Cardiac fibroblast (primary cell): ENCODE results near the gene SMAD5.

ENCODE experiments used
- DNase-seq, 2 donors: peaks; one replicate each; pipeline versions ENCODE4 v3.0.0 to v3.0.0-alpha.2; 2010; ENCODE audit warnings: low read depth in 2 of 2
- H3K4me3 ChIP-seq, 2 donors: replicated peaks in 1 of 2; 1 replicate in 1 of 2; 2 replicates in 1 of 2; pipeline ENCODE4 v1.5.1; 2011; ENCODE audit warnings: low read depth in 2 of 2, low read length in 2 of 2, mild to moderate bottlenecking in 2 of 2, moderate library complexity in 1 of 2
- TF ChIP-seq, protein P1 (sequence below): IDR thresholded peaks from one replicate; pipeline ENCODE4 v1.5.1; 2011; ENCODE audit warnings: low read depth, mild to moderate bottlenecking, low read length, inconsistent platforms

SMAD5 gene

DNA sequence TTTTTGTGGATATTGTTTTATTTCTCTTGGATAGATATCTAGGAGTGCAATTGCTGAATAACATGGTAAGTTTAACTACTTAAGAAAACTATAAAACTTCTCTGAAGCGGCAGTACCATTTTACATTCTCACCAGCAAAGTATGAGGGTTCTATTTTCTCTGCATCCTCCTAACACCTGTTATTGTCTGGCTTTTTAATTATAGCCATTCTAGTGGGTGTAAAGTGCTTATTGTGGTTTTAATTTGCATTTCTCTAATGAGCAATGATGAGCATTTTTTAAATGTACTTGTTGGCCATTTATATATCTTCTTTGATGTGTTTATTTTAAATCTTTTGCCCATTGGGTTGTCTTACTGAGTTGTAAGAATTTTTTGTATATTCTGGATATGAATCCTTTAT, 31.6 kb downstream of the SMAD5 start:
- no peak for DNase-seq
- no peak overlapping the region for H3K4me3 ChIP-seq
- TF ChIP-seq, protein P1, sequence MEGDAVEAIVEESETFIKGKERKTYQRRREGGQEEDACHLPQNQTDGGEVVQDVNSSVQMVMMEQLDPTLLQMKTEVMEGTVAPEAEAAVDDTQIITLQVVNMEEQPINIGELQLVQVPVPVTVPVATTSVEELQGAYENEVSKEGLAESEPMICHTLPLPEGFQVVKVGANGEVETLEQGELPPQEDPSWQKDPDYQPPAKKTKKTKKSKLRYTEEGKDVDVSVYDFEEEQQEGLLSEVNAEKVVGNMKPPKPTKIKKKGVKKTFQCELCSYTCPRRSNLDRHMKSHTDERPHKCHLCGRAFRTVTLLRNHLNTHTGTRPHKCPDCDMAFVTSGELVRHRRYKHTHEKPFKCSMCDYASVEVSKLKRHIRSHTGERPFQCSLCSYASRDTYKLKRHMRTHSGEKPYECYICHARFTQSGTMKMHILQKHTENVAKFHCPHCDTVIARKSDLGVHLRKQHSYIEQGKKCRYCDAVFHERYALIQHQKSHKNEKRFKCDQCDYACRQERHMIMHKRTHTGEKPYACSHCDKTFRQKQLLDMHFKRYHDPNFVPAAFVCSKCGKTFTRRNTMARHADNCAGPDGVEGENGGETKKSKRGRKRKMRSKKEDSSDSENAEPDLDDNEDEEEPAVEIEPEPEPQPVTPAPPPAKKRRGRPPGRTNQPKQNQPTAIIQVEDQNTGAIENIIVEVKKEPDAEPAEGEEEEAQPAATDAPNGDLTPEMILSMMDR = no peak

DNA sequence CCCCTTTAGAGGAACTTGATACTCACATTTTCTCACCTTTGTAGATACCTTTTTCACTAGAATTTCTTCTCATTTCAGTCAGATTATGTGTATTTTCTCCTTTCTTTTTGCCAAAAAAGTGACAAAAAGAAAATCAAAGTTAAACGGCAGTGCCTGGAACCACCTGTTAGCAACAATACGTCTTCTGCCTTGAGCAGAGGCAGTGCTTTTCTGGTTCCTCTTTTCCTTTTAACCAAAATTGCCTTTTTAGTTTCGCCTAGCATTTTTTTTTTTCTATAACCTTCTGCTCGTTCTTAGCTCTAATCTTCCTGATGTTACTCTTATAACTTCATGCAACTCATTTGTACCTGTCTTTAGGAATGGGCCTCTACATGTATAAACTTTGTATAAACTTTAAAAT, 34.3 kb downstream of the SMAD5 start:
- DNase-seq = no peak
- no peak overlapping the region for H3K4me3 ChIP-seq
- TF ChIP-seq, protein P1 = no peak

DNA sequence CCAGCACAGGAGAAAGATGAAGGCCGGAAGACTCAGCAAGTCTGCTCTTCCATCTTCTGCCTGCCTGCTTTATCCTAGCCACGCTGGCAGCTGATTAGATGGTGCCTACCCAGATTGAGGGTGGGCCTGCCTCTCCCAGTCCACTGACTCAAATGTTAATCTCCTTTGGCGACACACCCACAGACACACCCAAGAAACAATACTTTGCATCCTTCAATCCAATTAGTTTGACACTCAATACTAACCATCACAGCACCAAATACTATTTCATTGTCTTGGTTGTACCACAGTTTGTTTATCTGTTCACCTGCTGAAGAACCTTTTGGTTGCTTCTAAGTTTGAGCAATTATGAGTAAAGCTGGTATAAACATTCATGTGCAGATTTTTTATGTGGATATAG, 36.6 kb downstream of the SMAD5 start:
- H3K4me3 ChIP-seq = no peak overlapping the region
- TF ChIP-seq, protein P1 = no peak
- DNase-seq = no peak

DNA sequence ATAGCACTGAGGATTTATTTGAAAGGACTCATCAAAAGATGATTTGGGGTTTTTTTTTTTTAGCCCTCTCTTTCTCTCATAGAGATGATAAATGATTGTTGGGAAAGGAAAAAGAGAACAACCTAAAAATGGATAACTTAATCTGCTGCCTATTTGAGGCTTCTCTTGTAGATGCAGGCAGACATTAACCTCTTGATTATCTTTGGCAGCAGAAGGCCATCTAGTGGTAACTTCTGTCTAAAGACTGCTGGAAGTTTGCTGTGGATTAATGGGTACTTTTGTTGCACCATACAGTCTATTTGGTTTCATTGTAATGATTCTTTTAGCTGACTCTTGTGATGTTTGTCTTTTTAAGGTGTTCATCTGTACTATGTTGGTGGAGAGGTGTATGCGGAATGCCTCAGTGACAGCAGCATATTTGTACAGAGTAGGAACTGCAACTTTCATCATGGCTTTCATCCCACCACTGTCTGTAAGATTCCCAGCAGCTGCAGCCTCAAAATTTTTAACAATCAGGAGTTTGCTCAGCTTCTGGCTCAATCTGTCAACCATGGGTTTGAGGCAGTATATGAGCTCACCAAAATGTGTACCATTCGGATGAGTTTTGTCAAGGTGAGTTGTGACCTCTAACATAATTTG, 41.5 kb downstream of the SMAD5 start:
- no peak overlapping the region for H3K4me3 ChIP-seq
- peak; percentile 72 to 81 for DNase-seq
- TF ChIP-seq, protein P1 = peak; percentile 68

DNA sequence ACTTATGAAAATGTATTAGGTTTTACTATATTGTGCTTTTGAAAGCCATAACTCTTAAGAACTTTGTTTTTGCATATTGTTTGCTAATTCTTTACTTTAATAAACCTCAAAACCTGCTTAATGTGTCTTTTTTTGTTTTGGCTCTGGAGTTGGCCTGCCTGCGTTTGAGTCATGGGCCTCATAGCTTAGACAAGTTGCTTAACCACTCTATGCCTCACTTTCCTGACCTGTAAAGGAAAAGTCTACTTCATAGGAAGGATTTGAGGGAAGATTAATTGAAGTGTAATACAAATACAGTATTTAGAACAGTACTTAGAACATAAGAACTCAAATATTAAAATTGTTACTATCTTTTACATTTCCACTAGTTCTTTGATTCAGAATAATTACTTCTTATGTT, 50.0 kb downstream of the SMAD5 start:
- TF ChIP-seq, protein P1 = no peak
- H3K4me3 ChIP-seq = no peak overlapping the region
- peak; percentile 22 to 59 for DNase-seq

DNA sequence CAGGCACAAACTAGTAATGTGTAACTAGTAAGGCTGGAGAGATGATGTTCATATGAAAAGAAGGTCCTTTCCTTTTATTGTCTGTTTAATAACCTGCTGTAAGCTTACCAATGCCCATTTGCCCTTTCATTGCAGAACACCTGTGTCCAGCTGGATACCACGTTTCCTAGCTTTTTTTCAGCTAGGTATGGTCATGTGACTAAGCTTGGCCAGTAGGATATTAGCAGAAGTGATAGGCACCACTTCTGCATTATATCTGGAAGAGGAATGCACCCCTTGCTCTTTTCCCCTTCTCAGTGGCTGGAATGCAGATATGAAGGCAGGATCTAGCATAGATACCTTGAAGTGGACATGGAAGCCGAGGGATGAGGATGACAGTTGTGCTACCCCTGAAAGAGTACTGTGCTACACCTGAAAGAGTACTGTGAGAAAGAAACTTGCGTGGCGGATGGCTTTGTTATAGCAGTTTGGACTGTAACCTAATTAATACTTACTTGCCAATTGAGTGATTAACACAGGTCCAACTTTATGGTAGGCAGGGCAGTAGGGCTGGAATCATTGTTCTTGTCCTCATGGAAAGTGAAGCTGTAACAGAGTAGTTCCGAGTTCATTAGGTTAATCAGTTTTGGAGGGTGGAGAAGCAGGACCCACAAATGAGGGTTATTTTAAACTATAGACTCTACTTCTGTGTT, 53.5 kb downstream of the SMAD5 start:
- no peak overlapping the region for H3K4me3 ChIP-seq
- TF ChIP-seq, protein P1 = no peak
- DNase-seq = no peak
